Stromal cell of bone marrow (primary cell): ENCODE data around the gene NFIX.

Experiments
- DNase-seq: peaks from one replicate; pipeline ENCODE4 v3.0.0-alpha.2; 2012; ENCODE audit warnings: low read depth

NFIX gene

GRCh38 chr19:12990431-12990830, 4.8 kb upstream of the NFIX start:
- DNase-seq = no peak

GRCh38 chr19:12990853-12991252, 4.4 kb upstream of the NFIX start:
- DNase-seq = no peak

- DNase-seq = no peak
Observed at GRCh38 chr19:12991296-12991695, 4.0 kb upstream of the NFIX start.

GRCh38 chr19:12992729-12993128, 2.5 kb upstream of the NFIX start:
- no peak for DNase-seq

GRCh38 chr19:12993562-12993961, 1.7 kb upstream of the NFIX start:
- no peak for DNase-seq

DNA sequence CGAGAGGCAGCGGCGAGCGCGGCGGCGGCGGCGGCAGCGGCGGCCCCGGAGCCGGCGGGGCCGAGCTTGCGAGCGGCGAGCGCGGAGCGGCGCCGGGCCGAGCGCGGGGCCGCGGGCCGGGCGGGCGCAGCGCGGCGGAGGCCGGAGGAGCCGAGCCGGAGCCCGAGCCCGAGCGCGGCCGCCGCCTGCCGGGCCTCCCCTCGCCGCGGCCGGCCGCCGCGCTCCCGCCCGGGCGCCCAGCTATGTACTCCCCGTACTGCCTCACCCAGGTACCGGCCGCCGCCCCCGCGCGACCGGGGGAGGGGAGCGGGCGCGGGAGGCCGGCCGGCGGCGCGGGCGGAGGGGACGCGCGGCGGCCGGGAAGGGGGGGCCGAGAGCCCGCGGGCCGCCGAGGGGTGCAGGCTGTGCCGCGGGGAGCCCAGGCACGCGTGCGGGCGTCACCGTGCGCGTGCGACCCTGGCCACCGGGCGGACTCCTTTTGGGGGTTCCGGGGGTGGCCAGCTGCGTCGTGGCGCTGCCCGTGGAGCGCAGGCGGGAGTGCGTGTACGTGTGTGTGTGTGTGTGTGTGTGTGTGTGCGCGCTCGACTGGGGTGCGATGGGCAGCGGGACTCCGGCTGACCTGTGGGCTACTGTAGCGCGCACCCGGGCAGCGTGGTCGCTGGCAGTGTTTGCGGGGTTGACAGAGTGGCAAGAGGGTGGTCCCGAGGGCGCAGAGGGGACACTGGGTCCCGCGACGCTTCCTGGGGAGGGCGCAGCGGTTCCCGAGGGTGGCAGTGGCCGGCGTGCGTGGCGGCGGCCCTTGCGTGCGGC, 526 bp downstream of the NFIX start:
- DNase-seq = no peak

DNA sequence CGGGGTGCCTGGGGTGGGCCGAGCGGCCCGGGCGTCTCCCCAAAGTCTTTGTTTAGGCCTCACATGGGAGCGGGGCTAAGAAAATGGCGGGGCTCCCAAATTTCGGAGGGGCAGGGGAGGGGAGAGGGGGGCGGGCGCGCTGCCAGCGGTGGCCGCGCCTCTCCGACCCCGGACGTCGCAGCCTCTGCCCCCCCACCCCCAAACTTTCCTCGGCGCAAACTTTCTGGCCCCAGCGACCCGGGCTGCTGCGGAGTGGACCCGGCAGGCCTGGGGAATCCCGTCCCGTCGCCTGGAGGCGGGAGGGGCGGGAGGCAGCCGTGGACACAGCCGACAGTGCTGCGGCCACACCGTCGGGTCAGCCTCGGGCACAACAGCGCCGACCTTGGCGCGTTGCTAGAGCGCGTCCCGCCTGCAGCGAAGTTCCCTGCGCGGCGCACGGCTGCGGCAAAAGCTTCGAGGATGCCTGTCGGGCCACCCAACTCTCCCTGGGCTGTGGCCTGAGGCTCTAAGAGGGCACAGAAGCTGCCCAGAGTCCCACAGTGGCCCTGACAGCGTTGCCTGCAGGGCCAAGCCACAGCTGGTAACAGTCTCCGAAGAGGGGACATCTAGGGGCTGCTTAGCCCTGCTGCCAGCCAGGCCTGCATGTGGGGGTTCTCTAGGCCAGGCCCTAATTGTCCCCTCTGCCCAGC, 1.3 kb downstream of the NFIX start:
- DNase-seq = no peak

- DNase-seq = no peak
Observed at GRCh38 chr19:12997179-12997966, 2.1 kb downstream of the NFIX start.

DNA sequence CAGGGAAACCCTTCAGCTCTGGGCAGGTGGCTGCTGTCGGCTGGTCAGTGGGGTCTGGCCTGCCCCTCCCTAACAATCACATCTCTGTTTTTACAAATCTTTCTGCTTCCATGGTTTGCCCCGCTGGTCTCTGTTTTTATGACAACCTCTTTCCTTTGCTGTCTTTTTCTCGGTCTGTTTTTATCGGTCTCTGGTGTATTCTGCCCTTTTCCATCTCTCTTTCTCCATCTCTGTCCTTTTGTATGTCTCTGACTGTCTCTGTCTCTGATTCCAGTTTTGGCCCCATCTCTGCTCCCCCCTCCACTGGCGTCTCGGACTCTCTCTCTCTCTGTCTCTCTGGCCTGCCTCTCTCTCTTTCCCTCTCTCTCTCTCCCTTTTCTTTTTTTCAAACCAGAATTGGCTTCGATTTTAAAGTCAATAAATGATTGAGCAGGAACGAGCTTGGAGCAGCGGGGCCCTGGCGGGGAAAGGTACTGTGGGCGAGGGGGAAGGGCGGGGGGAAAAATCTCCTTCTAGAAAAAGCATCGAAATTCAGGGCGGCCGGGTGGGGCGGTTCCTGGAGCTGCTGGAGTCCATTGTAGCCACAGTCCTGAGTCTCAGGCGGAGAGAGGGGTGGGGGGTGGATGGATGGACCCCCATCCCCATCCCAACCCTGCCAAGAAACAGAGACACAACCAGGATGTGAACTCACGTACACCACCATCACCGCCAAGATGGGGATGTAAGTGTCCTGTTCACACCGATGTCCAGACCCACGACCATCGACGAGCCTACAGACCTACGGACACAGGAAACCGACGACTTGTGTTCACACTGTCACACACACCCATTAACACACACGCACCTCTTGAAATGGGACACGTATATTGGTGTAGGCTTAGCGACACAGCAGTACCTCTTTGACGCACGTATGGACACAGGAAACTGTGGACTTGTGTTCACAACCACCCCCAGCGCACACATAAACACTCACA, 3.0 kb downstream of the NFIX start:
- no peak for DNase-seq

DNA sequence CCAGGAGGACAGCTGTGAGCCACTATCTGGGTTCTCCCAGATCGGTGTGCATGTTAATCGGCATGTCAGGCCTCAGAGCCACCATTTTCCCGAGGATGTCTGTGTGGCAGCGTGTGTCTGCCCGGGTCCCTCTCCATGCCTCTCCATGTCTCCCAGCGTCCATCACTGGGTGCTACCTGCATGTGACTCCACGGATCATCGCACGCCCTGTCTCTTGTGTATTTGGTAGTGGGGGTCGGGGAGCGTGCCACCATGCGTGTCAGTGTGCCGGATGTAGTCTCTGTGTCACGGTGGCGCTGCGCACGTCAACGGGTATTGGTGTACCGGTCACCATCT, 5.9 kb downstream of the NFIX start:
- no peak for DNase-seq

GRCh38 chr19:13001502-13002165, 6.4 kb downstream of the NFIX start:
- DNase-seq = no peak

- no peak for DNase-seq
Observed at GRCh38 chr19:13002166-13002898, 7.1 kb downstream of the NFIX start.

DNA sequence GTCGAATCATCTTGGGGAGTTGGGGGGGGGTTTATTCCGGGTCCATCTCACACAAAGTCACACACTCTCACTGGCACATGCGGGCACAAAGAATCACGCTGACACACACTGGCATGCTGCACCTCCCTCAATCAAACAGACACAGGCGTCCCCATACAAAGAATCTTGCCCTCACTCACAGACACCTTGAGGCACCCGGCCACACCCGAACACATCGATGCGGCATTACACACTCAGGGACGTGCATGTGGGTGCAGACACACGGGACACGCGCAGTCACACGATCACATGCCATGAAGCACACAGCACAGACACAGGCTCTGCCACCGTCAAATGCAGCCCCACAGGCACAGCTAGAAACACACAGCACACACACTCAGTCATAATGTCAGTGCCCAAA, 7.8 kb downstream of the NFIX start:
- no peak for DNase-seq

DNA sequence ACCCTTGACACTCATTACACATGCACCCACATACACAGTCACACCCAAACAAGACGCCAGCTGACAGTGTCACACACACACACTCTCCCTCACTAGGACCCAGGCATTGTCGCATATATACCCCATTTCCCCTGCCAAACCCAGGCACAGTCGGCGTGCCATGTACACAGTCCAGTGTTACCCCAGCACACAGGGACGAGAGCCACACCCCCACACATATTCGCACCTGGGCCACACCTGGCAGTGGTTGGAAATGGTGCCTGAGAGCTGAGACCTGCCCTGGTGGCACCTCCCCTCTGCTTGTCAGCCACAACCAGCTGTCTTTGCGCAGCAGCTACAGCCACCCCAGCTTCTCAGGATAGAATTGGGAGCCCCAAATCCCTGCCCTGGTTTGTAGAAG, 9.0 kb downstream of the NFIX start:
- no peak for DNase-seq

- DNase-seq = no peak
Observed at GRCh38 chr19:13005253-13005652, 10.0 kb downstream of the NFIX start.

- DNase-seq = no peak
Observed at GRCh38 chr19:13005861-13006370, 10.6 kb downstream of the NFIX start.

DNA sequence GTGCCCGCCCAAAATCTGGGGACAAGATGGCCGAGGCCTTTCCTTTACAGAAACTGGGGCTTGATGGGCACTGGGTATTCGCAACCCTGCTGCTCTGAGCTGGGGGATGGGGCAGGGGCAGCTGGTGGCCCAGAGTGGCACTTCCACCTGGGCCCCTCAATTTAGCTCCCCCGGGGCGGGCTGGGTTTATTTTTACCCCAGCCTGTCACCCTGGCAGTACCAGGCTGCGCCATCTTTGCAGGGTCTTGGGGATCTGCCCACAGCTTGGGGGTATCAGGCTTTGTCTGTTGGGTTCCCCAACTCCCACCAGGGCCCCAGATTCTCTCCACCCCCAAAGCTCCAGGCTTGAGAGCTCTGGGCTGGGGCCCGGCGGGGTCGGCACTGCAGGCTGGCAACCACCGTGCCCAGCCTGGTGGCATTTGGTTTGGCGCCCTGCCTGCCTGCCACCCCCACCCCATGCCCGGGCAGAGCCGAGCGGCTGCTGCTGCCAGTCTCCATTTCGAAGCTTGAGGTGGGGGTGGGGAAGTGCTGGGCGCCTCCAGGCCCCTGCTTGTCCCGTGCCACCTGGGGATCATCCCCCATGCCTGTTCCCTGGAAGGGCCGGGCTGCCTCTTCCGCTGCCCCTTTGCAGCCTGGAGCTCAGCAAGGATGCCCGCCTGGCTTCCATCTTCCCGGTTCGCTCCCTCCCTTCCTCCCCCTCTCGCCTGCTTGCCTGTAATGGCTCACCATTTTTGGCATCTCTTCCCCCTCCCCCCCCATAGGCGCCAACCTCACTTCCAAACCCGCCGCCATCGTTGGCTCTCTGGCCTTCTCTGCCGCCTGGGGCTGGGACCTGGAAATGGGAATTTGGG, 11.4 kb downstream of the NFIX start:
- no peak for DNase-seq

DNA sequence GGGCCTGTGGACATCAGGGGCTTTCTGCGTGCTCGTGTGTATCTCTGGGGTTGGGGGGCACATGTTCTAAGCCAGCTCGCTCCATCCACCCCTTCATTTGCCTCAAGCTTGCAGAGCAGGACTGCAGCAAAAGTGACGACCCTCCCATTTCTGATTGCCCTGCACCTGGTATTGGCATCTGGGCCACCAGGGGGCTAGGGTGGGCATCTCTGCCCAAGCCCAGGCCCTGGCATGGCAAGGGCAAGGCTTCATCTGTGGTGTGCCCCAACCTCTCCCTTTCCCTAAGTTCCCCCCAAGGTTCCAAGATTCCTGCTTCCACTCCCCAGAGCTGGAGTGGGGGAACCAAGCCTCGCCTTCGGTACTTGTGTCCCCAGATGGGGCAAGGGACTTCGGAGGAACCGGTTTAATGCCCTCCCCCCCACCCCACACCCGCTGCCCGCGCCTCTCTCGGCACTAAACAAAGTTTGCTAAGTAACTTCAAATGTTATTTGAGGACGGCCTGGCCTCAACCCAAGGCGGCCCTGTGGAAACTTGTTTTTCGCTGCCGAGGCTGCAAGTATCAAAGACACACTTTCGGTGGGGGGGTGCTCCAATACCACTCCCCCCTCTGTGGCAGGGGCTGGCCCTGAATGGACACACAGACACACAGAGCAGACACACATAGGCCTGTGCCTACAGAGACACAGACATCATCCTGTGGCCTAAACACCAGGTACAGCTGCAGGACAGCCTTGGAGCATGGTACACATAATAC, 12.2 kb downstream of the NFIX start:
- DNase-seq = no peak
